ENCODE results near the gene CTBS.

Gene CTBS

GRCh38 chr1:84573967-84574842 is at the start of gene CTBS:
Gene CTBS (minus strand): TSS chr1:84574440. CDS start chr1:84574415, 25 bp downstream.
- TF ChIP-seq CTCF (conservative IDR thresholded peaks at IDR 0.05; ENCODE audit: low read depth, low read length), result no peak
- peak within 1 kb of the TSS; percentile 75 for H3K4me3 ChIP-seq (ENCODE audit: low read depth, low read length)
- DNase-seq (ENCODE audit: low read depth), result peak; percentile 94

GRCh38 chr1:84621553-84621952 is 47.3 kb upstream of the CTBS start:
- no peak for DNase-seq (ENCODE audit: low read depth)
- TF ChIP-seq CTCF (conservative IDR thresholded peaks at IDR 0.05; ENCODE audit: low read depth, low read length), result no peak
- H3K4me3 ChIP-seq (ENCODE audit: low read depth, low read length), result no peak overlapping the region

GRCh38 chr1:84620720-84621313 is 46.6 kb upstream of the CTBS start:
- DNase-seq (ENCODE audit: low read depth), result peak; percentile 78
- peak overlapping the region; percentile 74 for H3K4me3 ChIP-seq (ENCODE audit: low read depth, low read length)
- TF ChIP-seq CTCF (conservative IDR thresholded peaks at IDR 0.05; ENCODE audit: low read depth, low read length), result peak; percentile 58

GRCh38 chr1:84619383-84620102 is 45.3 kb upstream of the CTBS start:
- TF ChIP-seq CTCF (conservative IDR thresholded peaks at IDR 0.05; ENCODE audit: low read depth, low read length), result no peak
- H3K4me3 ChIP-seq (ENCODE audit: low read depth, low read length), result no peak overlapping the region
- DNase-seq (ENCODE audit: low read depth), result peak; percentile 81

- DNase-seq (ENCODE audit: low read depth), result no peak
- no peak overlapping the region for H3K4me3 ChIP-seq (ENCODE audit: low read depth, low read length)
- TF ChIP-seq CTCF (conservative IDR thresholded peaks at IDR 0.05; ENCODE audit: low read depth, low read length), result no peak
These were observed 43.1 kb upstream of the CTBS start for GRCh38 chr1:84617349-84617748.

- DNase-seq (ENCODE audit: low read depth), result no peak
- TF ChIP-seq CTCF (conservative IDR thresholded peaks at IDR 0.05; ENCODE audit: low read depth, low read length), result no peak
- H3K4me3 ChIP-seq (ENCODE audit: low read depth, low read length), result no peak overlapping the region
These were observed 41.5 kb upstream of the CTBS start for GRCh38 chr1:84615790-84616189.
